ES-I3 (cell line): ENCODE measurements around the gene PRIMA1.
"Not testable (repeated sequence)": the region's sequence is repeated elsewhere in the genome, so short reads cannot be mapped to it uniquely, and the experiment has no call there.

ENCODE experiments used
- H3K36me3 ChIP-seq: 2 replicates; pipeline ENCODE4 v1.6.1; 2013; ENCODE audit warnings: mild to moderate bottlenecking, low read length, control low read depth, moderate library complexity; ENCODE audit not compliant: insufficient read depth
- H3K4me1 ChIP-seq: 2 replicates; pipeline ENCODE4 v1.6.1; 2013; ENCODE audit warnings: mild to moderate bottlenecking, control low read depth, low read length; ENCODE audit not compliant: insufficient read depth
- H3K9ac ChIP-seq: 2 replicates; pipeline ENCODE4 v1.6.1; 2013; ENCODE audit warnings: low read depth, mild to moderate bottlenecking, low read length, moderate library complexity
- H3K9me3 ChIP-seq: 2 replicates; pipeline ENCODE4 v1.6.1; 2013; ENCODE audit warnings: mild to moderate bottlenecking, low read length, moderate library complexity; ENCODE audit not compliant: control insufficient read depth, insufficient read depth

Gene PRIMA1

DNA sequence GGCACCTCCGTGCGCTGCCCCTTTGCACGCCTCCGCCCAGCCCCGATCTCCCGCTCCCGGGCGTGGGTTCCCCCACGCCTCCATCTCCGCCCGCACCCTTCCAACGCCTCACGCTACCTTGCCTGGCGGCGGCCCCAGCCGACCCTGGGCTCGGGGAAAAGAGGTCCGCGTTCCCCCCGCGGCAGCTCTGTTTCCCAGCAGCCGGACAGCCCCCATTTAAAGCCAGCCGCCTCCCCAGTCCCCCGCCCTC, at the start of gene PRIMA1:
Gene PRIMA1, minus strand, starts transcription at position 193 of the 250 bp plus-strand sequence. CDS start 767 bp downstream, outside the sequence.
- no peaks in the 10 kb centered on the region for H3K36me3 ChIP-seq
- no peaks in the 10 kb centered on the region for H3K9me3 ChIP-seq
- H3K4me1 ChIP-seq, result no peaks in the 10 kb centered on the region
- H3K9ac ChIP-seq, result peak within 1 kb of the TSS; percentile 64

DNA sequence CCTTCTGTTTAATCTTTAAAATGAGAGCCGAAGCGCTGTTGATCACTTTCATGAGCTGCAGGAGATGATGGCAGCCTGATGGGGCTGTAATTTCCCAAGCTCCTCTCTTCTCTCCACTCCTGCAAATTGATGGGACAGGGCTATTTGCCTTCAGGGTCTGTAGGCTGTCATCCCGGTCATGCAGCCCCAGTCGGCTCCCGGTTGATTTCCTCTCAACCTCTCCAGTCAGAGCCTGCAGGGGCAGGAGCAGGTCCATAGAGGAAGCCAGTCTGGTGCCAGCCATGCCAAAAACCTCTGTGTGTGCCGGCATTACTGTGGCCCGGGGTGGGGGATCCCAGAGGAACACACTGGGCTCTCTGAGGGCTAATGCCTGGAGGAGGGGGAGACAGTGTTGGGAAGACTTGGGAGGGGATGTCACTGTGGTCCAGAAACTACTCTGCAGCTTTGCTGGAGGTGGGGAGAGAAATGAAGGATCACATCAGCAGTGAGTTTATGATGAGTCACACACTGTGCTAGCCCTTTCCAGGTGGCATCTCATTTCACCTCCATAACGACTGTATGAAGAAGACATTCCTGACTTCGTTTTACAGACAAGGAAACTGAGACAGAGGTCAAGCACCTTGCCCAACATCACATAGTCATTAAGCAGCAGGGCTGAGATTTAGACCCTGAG, 46.5 kb upstream of the PRIMA1 start:
- no peaks in the 10 kb centered on the region for H3K9me3 ChIP-seq
- H3K4me1 ChIP-seq, result peaks cover under 1% of the 10 kb centered on the region; the same call in 1 of the 2 replicates
- no peaks in the 10 kb centered on the region for H3K36me3 ChIP-seq
- H3K9ac ChIP-seq, result no peak overlapping the region

- H3K9me3 ChIP-seq, result no peaks in the 10 kb centered on the region
- H3K4me1 ChIP-seq, result no peaks in the 10 kb centered on the region
- H3K36me3 ChIP-seq, result no peaks in the 10 kb centered on the region
- no peak overlapping the region for H3K9ac ChIP-seq
Measured at GRCh38 chr14:93832665-93833064, 44.4 kb upstream of the PRIMA1 start.

DNA sequence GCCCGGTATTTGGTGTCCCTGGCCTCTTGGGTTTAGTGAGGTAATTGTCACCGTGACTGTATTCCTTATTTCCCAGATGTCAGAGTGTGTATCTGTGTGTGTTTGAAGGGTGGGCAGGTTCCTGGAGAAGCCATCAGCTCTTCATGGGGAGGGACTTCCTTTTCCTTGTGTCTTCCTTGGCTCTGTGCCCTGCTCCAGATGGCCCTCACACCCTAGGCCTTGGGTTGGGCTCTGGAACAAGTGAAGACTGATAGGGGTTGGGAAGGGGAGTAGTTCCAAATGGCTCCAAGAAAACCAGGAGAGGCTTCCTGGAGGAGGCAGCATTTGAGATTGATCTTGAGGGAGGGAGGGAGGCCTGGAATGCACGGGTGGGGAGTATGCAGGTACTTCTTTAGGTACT, 43.8 kb upstream of the PRIMA1 start:
- no peaks in the 10 kb centered on the region for H3K36me3 ChIP-seq
- H3K4me1 ChIP-seq, result no peaks in the 10 kb centered on the region

DNA sequence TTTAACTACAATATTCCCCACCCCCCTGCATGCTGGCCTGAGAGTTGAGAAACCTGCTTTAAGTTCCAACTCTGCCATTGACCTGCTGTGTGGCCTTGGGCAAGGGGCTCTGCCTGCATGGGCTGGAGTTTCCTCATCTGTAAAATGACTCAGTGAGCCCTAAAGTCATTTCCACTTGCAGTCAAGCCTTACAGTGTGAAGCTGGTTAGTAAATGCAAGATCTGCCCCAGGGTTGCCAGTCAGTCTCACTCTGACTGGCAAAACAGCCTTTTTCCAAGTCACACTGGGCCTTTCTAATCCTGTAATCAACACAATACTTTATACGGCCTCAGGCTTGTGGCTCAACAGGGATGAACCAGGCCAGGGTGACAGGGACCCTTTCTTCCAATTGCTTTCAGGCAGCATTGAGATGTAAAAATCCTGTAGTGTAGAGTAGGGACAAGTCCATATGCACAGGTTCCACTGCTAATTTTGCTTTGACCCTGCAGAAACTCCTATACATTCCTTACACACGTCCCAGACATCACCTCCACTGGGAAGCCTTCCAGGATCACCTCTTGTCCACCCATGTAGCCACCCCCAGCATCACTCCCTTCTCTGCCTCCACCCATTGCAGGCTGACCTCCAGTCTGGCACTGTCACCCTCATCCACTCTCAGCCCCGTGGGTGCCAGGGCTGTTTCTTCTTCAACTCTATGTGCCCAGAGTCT, 42.6 kb upstream of the PRIMA1 start:
- no peaks in the 10 kb centered on the region for H3K4me1 ChIP-seq
- H3K9ac ChIP-seq, result no peak overlapping the region
- H3K9me3 ChIP-seq, result no peaks in the 10 kb centered on the region
- H3K36me3 ChIP-seq, result no peaks in the 10 kb centered on the region

More for the DNA sequence above, 43.8 kb upstream of the PRIMA1 start:
- no peaks in the 10 kb centered on the region for H3K9me3 ChIP-seq
- no peak overlapping the region for H3K9ac ChIP-seq

GRCh38 chr14:93829839-93830481, 41.7 kb upstream of the PRIMA1 start:
- Histone ChIP-seq H3K4me1 (no peaks in the 10 kb centered on the region), H3K36me3 (no peaks in the 10 kb centered on the region), H3K9me3 (no peaks in the 10 kb centered on the region), H3K9ac (no peak overlapping the region)

DNA sequence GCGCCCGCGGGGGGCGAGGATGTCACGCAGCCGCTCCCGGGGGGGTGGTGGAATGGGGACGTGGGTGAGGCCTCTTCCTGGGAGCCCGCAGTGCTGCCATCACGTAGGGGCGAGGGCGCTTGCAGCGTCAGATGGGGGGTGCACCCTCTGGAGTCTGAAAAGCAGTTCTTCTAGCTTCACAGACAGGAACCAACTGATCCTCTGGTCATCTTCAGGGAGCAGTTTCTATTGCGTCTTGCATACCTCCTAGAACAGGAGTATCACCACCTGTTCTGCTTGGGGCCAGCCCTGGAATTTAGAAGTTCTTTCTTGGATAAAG, 36.9 kb upstream of the PRIMA1 start:
- no peaks in the 10 kb centered on the region for H3K36me3 ChIP-seq
- H3K9me3 ChIP-seq, result no peaks in the 10 kb centered on the region
- no peak overlapping the region; the same call in 1 of the 2 replicates for H3K9ac ChIP-seq
- H3K4me1 ChIP-seq, result no peaks in the 10 kb centered on the region; the same call in 1 of the 2 replicates

GRCh38 chr14:93824518-93825234, 36.4 kb upstream of the PRIMA1 start:
- no peaks in the 10 kb centered on the region for H3K36me3 ChIP-seq
- H3K4me1 ChIP-seq, result no peaks in the 10 kb centered on the region; the same call in 1 of the 2 replicates
- H3K9me3 ChIP-seq, result no peaks in the 10 kb centered on the region
- no peak overlapping the region; the same call in 1 of the 2 replicates for H3K9ac ChIP-seq

GRCh38 chr14:93824076-93824475, 35.8 kb upstream of the PRIMA1 start:
- H3K4me1 ChIP-seq, result no peaks in the 10 kb centered on the region; the same call in 1 of the 2 replicates
- no peaks in the 10 kb centered on the region for H3K36me3 ChIP-seq
- no peak overlapping the region for H3K9ac ChIP-seq
- H3K9me3 ChIP-seq, result no peaks in the 10 kb centered on the region

- Histone ChIP-seq H3K9ac (no peak overlapping the region), H3K4me1 (no peaks in the 10 kb centered on the region; the same call in 1 of the 2 replicates), H3K9me3 (no peaks in the 10 kb centered on the region; the same call in 1 of the 2 replicates), H3K36me3 (no peaks in the 10 kb centered on the region)
Measured at GRCh38 chr14:93821051-93821450, 32.8 kb upstream of the PRIMA1 start.

DNA sequence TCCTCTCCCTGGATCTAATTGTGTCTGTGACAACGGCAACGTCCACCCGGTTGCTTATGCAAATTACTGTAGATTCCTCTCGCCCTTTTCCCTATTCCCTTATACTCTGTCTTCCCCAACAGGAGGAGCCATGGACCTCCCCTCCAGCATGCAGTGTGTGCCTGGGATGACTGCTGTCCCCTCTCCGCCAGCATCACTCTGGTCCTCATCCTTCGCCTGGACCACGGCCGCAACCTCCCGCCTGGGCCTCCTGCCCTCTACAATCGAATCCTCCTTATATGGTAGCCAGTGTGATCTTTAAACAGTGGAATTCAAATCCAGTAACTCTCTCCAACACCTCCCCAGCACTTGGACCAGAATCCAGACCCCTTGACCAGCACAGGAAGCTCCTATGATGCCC, 30.6 kb upstream of the PRIMA1 start:
- Histone ChIP-seq H3K9me3 (peaks cover 4% of the 10 kb centered on the region; the same call in 1 of the 2 replicates), H3K36me3 (no peaks in the 10 kb centered on the region), H3K9ac (no peak overlapping the region), H3K4me1 (no peaks in the 10 kb centered on the region)

- H3K4me1 ChIP-seq, result no peaks in the 10 kb centered on the region
- no peak overlapping the region for H3K9ac ChIP-seq
- H3K36me3 ChIP-seq, result no peaks in the 10 kb centered on the region
- peaks cover 4% of the 10 kb centered on the region for H3K9me3 ChIP-seq
Measured at GRCh38 chr14:93811676-93812075, 23.4 kb upstream of the PRIMA1 start.

DNA sequence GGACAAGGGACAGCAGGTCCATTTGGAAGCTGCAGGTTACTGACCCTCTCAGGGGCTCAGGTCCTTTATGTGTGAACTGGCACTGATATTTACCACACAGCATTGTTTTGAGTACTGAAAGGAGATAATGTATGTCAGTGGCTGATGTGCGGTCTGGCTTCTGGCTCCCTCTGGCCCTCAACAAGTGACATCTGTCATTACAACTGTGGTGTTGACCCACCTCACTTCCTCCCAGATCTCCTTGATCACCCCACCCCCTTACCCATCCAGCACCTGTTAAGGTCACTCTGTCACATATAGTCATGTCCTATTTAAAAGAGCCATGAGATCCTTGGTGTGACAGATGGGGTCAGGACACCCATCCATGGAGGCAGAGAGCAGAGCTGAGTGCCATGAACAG, 22.7 kb upstream of the PRIMA1 start:
- Histone ChIP-seq H3K9ac (no peak overlapping the region), H3K36me3 (no peaks in the 10 kb centered on the region), H3K4me1 (no peaks in the 10 kb centered on the region), H3K9me3 (peaks cover 4% of the 10 kb centered on the region)

DNA sequence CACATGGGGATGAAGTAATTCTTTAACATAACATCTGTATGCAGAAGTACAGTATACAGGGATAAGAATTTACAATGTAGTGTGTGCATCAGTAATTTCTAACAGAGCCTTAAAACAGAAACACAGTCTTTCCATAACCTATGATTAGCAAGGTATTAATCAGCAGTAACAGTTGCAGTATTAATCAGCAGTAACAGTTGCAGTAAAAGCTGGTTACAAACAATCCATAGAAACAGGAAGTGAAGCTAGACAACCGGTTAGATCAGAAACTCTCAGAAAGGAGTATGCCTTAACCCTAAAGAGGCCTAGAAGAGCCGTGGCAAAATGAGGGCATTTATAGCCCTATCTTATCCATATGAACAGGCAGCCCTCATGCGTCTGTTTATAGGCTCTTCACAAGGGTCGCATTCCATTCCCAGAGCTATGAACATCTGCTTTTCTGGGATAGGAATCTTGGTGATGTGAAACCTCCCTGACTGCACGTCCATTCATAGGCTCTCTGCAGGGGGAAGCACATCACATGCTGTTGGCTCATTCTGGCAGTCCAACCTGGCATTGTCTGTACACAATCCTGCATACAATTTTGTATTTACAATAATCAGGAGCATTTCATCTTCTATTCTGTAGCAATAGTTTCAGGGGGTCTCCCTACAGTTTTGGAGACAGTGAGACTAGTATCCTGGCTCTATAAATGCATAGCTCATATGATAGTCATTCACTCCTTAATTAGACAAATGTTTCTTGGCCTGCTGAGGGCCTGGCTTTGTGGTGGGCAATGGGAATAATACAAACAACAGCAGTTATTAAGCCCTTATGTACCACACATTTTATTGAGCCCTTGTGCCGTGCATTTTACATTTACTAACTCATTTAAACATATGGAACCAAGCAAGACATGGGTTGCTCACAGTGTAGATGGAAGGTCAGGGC, 21.5 kb upstream of the PRIMA1 start:
- not testable (repeated sequence) for H3K9ac ChIP-seq, H3K9me3 ChIP-seq, H3K4me1 ChIP-seq, H3K36me3 ChIP-seq
